Measurements from ENCODE around the gene ITGB1BP1. TPM values are rescaled to one million over a fixed set of nuclear protein-coding genes. Genes with fewer than 3 reads are reported as not detected.

The ITGB1BP1 gene
- total and polyA plus RNA-seq, 7 donors: 24.3 to 99.7 (median 56.8) TPM

DNA sequence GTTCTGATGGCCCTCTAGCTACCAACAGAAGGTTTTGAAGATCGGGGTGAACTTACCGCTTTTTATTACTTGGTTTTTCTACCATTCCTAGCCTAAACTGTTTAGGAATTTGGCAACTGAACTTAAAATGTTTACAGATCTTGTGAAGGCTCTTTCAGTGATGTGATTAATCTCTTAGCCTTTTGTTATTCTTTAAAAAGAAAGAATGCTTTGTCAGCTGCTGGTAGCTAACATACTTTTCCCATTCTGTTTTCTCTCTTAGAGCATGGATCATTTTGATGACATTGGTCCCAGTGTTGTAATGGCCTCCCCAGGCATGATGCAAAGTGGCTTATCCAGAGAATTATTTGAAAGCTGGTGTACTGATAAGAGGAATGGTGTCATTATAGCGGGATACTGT, 18.2 kb upstream of the ITGB1BP1 start:
- H3K9me3 ChIP-seq: no peaks in the 10 kb centered on the region
- TF ChIP-seq EP300 (IDR thresholded peaks at IDR 0.05) (no peak), POLR2A (IDR thresholded peaks at IDR 0.05) (no peak), POLR2AphosphoS5 (IDR thresholded peaks at IDR 0.05) (no peak)
- TF ChIP-seq, protein P1, sequence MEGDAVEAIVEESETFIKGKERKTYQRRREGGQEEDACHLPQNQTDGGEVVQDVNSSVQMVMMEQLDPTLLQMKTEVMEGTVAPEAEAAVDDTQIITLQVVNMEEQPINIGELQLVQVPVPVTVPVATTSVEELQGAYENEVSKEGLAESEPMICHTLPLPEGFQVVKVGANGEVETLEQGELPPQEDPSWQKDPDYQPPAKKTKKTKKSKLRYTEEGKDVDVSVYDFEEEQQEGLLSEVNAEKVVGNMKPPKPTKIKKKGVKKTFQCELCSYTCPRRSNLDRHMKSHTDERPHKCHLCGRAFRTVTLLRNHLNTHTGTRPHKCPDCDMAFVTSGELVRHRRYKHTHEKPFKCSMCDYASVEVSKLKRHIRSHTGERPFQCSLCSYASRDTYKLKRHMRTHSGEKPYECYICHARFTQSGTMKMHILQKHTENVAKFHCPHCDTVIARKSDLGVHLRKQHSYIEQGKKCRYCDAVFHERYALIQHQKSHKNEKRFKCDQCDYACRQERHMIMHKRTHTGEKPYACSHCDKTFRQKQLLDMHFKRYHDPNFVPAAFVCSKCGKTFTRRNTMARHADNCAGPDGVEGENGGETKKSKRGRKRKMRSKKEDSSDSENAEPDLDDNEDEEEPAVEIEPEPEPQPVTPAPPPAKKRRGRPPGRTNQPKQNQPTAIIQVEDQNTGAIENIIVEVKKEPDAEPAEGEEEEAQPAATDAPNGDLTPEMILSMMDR (IDR thresholded peaks at IDR 0.05): no peak
- no peak for DNase-seq
- no peak overlapping the region for H3K27ac ChIP-seq
- no peak overlapping the region for H3K4me3 ChIP-seq
- no peaks in the 10 kb centered on the region for H3K27me3 ChIP-seq
- intact Hi-C loops (cut with DNase I): no loop called here
- WGBS, 2 donors: 52 to 68% methylated on average over 3 of the region's 3 CpGs
- H3K36me3 ChIP-seq: peaks cover 6 to 94% (median 33%) of the 10 kb centered on the region in 4 donors
- H3K4me1 ChIP-seq: no peaks in the 10 kb centered on the region

DNA sequence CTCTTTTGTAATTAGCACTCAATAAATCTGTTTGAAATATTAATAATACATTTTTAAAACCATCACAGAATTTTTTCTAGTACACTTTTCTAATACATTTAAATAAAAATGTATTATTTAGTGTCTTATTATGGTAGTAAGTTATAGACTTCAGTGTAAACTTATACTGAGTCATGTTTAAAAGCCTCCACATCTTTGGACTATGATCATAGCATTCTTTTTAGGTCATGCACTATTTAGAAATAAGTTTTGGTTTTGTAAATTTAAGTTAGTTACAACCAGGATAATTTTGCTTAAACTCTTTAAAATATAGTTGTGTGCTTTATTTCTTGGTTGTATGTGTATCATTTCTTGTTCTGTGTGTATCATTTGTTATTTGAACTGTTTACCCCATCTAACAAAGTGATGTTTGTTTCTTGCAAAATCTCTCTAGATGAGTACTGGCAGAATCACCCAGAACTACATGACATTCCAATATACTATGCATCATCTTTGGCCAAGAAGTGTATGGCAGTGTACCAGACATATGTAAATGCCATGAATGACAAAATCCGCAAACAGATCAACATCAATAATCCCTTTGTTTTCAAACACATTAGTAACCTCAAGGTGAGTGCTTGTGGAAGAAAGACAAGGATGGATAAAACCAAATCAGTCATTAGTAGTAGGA, 16.9 kb upstream of the ITGB1BP1 start:
- peaks cover 6 to 96% (median 39%) of the 10 kb centered on the region in 4 donors for H3K36me3 ChIP-seq
- 83 to 92% methylated on average over 1 of the region's 1 CpG for WGBS, 2 donors
- H3K9me3 ChIP-seq: no peaks in the 10 kb centered on the region
- H3K4me1 ChIP-seq: no peaks in the 10 kb centered on the region
- TF ChIP-seq EP300 (IDR thresholded peaks at IDR 0.05): no peak
- TF ChIP-seq POLR2A (IDR thresholded peaks at IDR 0.05): no peak
- TF ChIP-seq POLR2AphosphoS5 (IDR thresholded peaks at IDR 0.05): no peak
- TF ChIP-seq, protein P1 (IDR thresholded peaks at IDR 0.05): no peak
- H3K27ac ChIP-seq: no peak overlapping the region
- DNase-seq: no peak
- no peak overlapping the region for H3K4me3 ChIP-seq
- intact Hi-C loops (cut with DNase I): no loop called here
- H3K27me3 ChIP-seq: no peaks in the 10 kb centered on the region

DNA sequence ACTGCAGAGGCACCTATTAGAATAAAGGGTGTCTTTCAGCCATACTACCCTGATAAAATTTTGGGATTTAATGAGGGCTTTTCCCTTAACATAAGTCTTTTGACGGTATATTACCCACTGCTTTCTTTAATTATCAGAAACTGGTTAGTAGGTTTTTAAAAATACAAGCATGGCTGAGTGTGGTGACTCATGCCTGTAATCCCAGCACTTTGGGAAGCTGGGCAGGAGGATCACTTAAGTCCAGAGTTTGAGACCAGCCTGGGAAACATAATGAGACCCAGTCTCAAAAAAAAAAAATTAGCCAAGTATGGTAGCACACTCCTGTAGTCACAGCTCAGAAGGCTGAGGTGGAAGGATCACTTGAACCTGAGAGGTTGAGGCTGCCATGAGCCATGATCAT, 16.2 kb upstream of the ITGB1BP1 start:
- H3K36me3 ChIP-seq: peaks cover 6 to 89% (median 37%) of the 10 kb centered on the region in 4 donors

DNA sequence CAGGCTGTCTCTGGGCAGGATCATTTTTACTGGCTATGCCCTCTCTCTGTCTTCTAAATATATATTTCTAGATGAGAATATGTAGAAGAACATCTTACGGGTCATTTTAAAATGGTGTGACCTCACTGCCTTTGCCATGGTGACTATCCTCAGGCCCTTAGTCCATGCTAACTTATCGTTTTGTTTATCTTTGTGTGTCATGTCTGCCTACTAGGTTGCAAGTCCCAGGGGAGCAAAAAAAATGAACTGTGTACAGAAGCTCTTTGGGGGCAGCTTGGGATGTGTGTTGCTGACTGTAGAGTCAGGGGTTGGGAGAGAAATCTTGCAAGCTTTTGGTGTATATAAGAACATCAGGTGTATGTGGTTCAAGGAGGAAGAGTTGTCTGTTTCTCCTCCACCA, 11.2 kb upstream of the ITGB1BP1 start:
- intact Hi-C loops (cut with DNase I): no loop called here
- DNase-seq: no peak
- Histone ChIP-seq H3K4me3 (no peak overlapping the region), H3K9me3 (no peaks in the 10 kb centered on the region), H3K4me1 (peaks cover 0 to 5% (median 0%) of the 10 kb centered on the region in 4 donors), H3K27me3 (no peaks in the 10 kb centered on the region), H3K36me3 (peaks cover 6 to 85% (median 57%) of the 10 kb centered on the region in 4 donors), H3K27ac (peak overlapping the region in 2 of 4 donors; percentile 44 to 57)
- WGBS, 2 donors: 85 to 89% methylated on average over 2 of the region's 2 CpGs
- TF ChIP-seq, protein P1 (IDR thresholded peaks at IDR 0.05): no peak
- TF ChIP-seq POLR2A (IDR thresholded peaks at IDR 0.05) (no peak), EP300 (IDR thresholded peaks at IDR 0.05) (no peak), POLR2AphosphoS5 (IDR thresholded peaks at IDR 0.05) (no peak)

More for the DNA sequence above, 16.2 kb upstream of the ITGB1BP1 start:
- Histone ChIP-seq H3K27ac (no peak overlapping the region), H3K9me3 (no peaks in the 10 kb centered on the region), H3K4me1 (no peaks in the 10 kb centered on the region), H3K27me3 (no peaks in the 10 kb centered on the region), H3K4me3 (no peak overlapping the region)
- intact Hi-C loops (cut with DNase I): no loop called here
- TF ChIP-seq, protein P1 (IDR thresholded peaks at IDR 0.05): no peak
- no peak for TF ChIP-seq POLR2A (IDR thresholded peaks at IDR 0.05)
- no peak for TF ChIP-seq POLR2AphosphoS5 (IDR thresholded peaks at IDR 0.05)
- no peak for TF ChIP-seq EP300 (IDR thresholded peaks at IDR 0.05)
- 92% methylated on average over 1 of the region's 1 CpG for WGBS, 2 donors
- DNase-seq: no peak

All from sigmoid colon (tissue), 7 donors.